K562 (cell line): ENCODE measurements around the gene FOSL1. TPM values are rescaled to one million over a fixed set of nuclear protein-coding genes. Genes with fewer than 3 reads are reported as not detected.

Source experiments
- ATF7 ChIP-seq: fragments of 450-650 bp; IDR thresholded peaks from 2 replicates; pipeline ENCODE4 v1.7.1; 2014; ENCODE audit warnings: mild to moderate bottlenecking, moderate library complexity
- CBX3 ChIP-seq, 2 experiments: IDR thresholded peaks; 1 replicate in 1 of 2; 2 replicates in 1 of 2; pipeline ENCODE4 v1.6.1; 2012; ENCODE audit warnings: inconsistent platforms in 2 of 2, low read length in 2 of 2, borderline replicate concordance in 1 of 2, control low read depth in 1 of 2
- EZH2 ChIP-seq: IDR thresholded peaks from 2 replicates; pipeline ENCODE4 v1.6.1; 2012; ENCODE audit warnings: low read depth, mild to moderate bottlenecking, inconsistent platforms, low read length, borderline replicate concordance
- FOXK1 ChIP-seq: sonication (generic); formaldehyde crosslinking; IDR thresholded peaks from 2 replicates; pipeline ENCODE4 v1.8.0; 2022; ENCODE audit warnings: missing genetic modification reagents, mild to moderate bottlenecking, borderline replicate concordance
- IFI16 ChIP-seq: fragments of 250-450 bp; sonication (Bioruptor Pico); IDR thresholded peaks from 2 replicates; pipeline ENCODE4 v2.1.2; 2022; ENCODE audit warnings: mild to moderate bottlenecking, inconsistent platforms
- JUNB ChIP-seq: fragments of 450-650 bp; formaldehyde crosslinking; conservative IDR thresholded peaks from 2 replicates; pipeline ENCODE4 v1.4.0; 2020; ENCODE audit warnings: mild to moderate bottlenecking
- KDM1A ChIP-seq, 2 experiments: fragments of 450-650 bp; IDR thresholded peaks; 2 replicates each; pipeline ENCODE4 v1.6.1; 2016; ENCODE audit warnings: mild to moderate bottlenecking in 2 of 2
- LEF1 ChIP-seq: fragments of 450-650 bp; IDR thresholded peaks from 2 replicates; pipeline ENCODE4 v1.6.1; 2016; ENCODE audit warnings: mild to moderate bottlenecking
- MAFG ChIP-seq: fragments of 450-650 bp; conservative IDR thresholded peaks from 2 replicates; pipeline ENCODE4 v1.6.1; 2016; ENCODE audit warnings: missing genetic modification characterization, missing compliant biosample characterization
- MAZ ChIP-seq, 2 experiments: fragments of 450-650 bp in 1 of 2; sonication (generic) in 1 of 2; formaldehyde crosslinking; IDR thresholded peaks in 1 of 2; conservative IDR thresholded peaks in 1 of 2; 2 replicates each; pipeline versions ENCODE4 v1.4.0 to v1.5.0; 2020; ENCODE audit warnings: mild to moderate bottlenecking in 1 of 2, missing genetic modification reagents in 1 of 2
- MTA2 ChIP-seq: fragments of 450-650 bp; IDR thresholded peaks from 2 replicates; pipeline ENCODE4 v1.6.1; 2016; ENCODE audit warnings: low read depth
- MXI1 ChIP-seq: IDR thresholded peaks from 2 replicates; pipeline ENCODE4 v1.6.1; 2011; ENCODE audit warnings: low read depth, mild to moderate bottlenecking, improper control_type of control experiment, low read length
- NFXL1 ChIP-seq: fragments of 450-650 bp; formaldehyde crosslinking; IDR thresholded peaks from 2 replicates; pipeline ENCODE4 v1.4.0; 2021; ENCODE audit warnings: mild to moderate bottlenecking
- NUFIP1 ChIP-seq: fragments of 450-650 bp; IDR thresholded peaks from 2 replicates; pipeline ENCODE4 v1.6.1; 2018; ENCODE audit not compliant: partially characterized antibody
- POLR2B ChIP-seq: fragments of 450-650 bp; IDR thresholded peaks from 2 replicates; pipeline ENCODE4 v1.6.1; 2018; ENCODE audit warnings: low read depth; ENCODE audit not compliant: partially characterized antibody
- POLR2G ChIP-seq: fragments of 200-400 bp; formaldehyde crosslinking; IDR thresholded peaks from 2 replicates; pipeline ENCODE4 v1.6.1; 2017; ENCODE audit warnings: low read depth, mild to moderate bottlenecking, antibody characterized with exemption, low read length, moderate library complexity
- RB1 ChIP-seq: fragments of 450-650 bp; IDR thresholded peaks from 2 replicates; pipeline ENCODE4 v1.6.1; 2017; ENCODE audit warnings: low read depth, mild to moderate bottlenecking
- SIRT6 ChIP-seq: IDR thresholded peaks from one replicate; pipeline ENCODE4 v1.6.1; 2012; ENCODE audit warnings: low read depth, mild to moderate bottlenecking, control low read depth, inconsistent platforms, low read length, moderate library complexity
- SRSF3 ChIP-seq: fragments of 200-400 bp; formaldehyde crosslinking; IDR thresholded peaks from 2 replicates; pipeline ENCODE4 v1.6.1; 2016; ENCODE audit warnings: mild to moderate bottlenecking, low read length, moderate library complexity; ENCODE audit not compliant: insufficient read depth
- TAF1 ChIP-seq: IDR thresholded peaks from 2 replicates; pipeline ENCODE4 v1.6.1; 2011; ENCODE audit warnings: mild to moderate bottlenecking, low read length, moderate library complexity; ENCODE audit not compliant: insufficient read depth, control insufficient read depth, severe bottlenecking; ENCODE audit errors: extremely low read depth
- ZEB2 ChIP-seq: fragments of 450-650 bp; IDR thresholded peaks from 2 replicates; pipeline ENCODE4 v1.6.1; 2016
- ZNF507 ChIP-seq: conservative IDR thresholded peaks from 2 replicates; pipeline ENCODE4 v1.6.1; 2017; ENCODE audit warnings: missing genetic modification characterization, missing compliant biosample characterization
- polyA plus RNA-seq, 8 experiments: library from polyadenylated mRNA; depleted of rRNA in 4 of 8; stranded (reverse) in 5 of 8; unstranded in 3 of 8; fragments of >200 nt; fragmentation: Nextera tagmentation in 2 of 8; fragmentation: Illumina TruSeq in 1 of 8; extraction: Ambion mirVana in 2 of 8; extraction: Trizol in 1 of 8; gene quantifications; 2 replicates each; pipeline versions ENCODE4 v1.2.1 to v1.2.3, GENCODE V29; 2011 to 2014; ENCODE audit warnings: inconsistent platforms in 1 of 8, missing spikeins in 1 of 8
- total RNA-seq, 7 experiments: library from RNA; depleted of rRNA in 6 of 7; stranded (reverse); fragments of >200 nt in 6 of 7; fragmentation: Illumina TruSeq in 2 of 7; extraction: Trizol in 2 of 7; gene quantifications; 2 replicates each; pipeline versions ENCODE4 v1.2.1 to v1.2.3, GENCODE V29; 2011 to 2021; ENCODE audit warnings: low replicate concordance in 1 of 7
- TF ChIP-seq, protein P1 (sequence below): fragments of 450-650 bp; formaldehyde crosslinking; IDR thresholded peaks from 2 replicates; pipeline ENCODE4 v1.4.0; 2020; ENCODE audit warnings: mild to moderate bottlenecking, moderate library complexity
- TF ChIP-seq, protein P2 (sequence below): sonication (generic); formaldehyde crosslinking; IDR thresholded peaks from 2 replicates; pipeline ENCODE4 v1.8.0; 2022; ENCODE audit warnings: mild to moderate bottlenecking, missing genetic modification reagents
- TF ChIP-seq, protein P3 (sequence below): IDR thresholded peaks from 2 replicates; pipeline ENCODE4 v1.6.1; 2014; ENCODE audit warnings: antibody characterized with exemption
- TF ChIP-seq, protein P4 (sequence below): sonication (generic); formaldehyde crosslinking; IDR thresholded peaks from 2 replicates; pipeline ENCODE4 v1.8.0; 2022; ENCODE audit warnings: mild to moderate bottlenecking, low read depth, missing genetic modification reagents

FOSL1 gene
- total and polyA plus RNA-seq, 9 of the 15 experiments (the other 6 are each of a cell fraction or from before 2014, with no cell fraction given) = 3.5 to 39.6 (median 10.0) TPM

DNA sequence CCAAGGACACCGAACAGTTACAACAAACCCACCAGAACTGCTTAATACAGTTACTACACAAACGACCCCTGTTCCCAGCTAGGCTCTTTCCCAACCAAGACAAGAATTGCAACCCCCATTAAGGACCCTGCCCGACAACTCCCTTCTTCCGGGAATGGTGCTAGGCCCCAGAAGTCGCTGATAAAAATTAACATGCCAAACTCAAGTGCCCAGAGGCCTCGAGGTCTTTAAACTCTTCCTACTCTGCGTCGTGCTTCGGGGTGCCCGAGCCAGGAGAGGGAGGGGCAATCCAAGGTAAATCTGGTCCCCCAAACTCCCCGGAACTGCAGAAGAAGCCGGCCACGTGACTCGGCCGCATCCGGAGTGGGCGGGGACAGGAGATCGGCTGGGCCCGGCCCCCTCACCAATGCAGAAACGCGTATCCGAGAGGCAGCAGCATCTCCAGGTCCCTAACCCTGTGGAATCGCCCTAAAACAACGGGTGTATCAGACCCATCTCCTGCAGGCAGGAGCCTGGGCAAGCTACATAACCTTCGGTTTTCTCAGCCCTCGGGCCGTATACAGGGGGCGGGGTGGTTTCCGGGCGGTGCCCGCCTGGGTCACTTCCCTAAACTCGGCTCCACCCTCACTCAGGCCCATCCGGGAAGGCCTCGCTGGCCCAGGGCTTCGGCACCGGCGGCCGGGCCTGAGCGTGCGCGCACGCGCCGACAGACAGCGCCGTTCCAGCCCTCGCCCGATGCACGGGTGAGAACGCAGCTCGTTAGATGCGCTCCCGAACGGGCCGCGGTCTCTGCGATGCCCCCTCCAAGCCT lies 43.3 kb downstream of the FOSL1 start (continued):
- TF ChIP-seq JUNB (no peak), ZNF507 (tag) (no peak), MAFG (tag) (no peak), SIRT6 (no peak), POLR2B (peak; percentile 58), RB1 (no peak), MXI1 (peak; percentile 77; the same call in 1 of the 2 replicates), SRSF3 (no peak), NUFIP1 (no peak), MTA2 (no peak), TAF1 (no peak), KDM1A (IDR thresholded peaks at IDR 0.05) (no peak), MAZ (CRISPR knock-in tag; conservative IDR thresholded peaks at IDR 0.05 in 1 of 2, IDR thresholded peaks at IDR 0.05 in 1 of 2) (peak; percentile 41 to 90), NFXL1 (CRISPR knock-in tag) (no peak), CBX3 (IDR thresholded peaks at IDR 0.05; ENCODE audit: borderline replicate concordance in 1 of 2, low read length in 2 of 2) (no peak), LEF1 (no peak), EZH2 (no peak), ATF7 (no peak), IFI16 (CRISPR knock-in tag) (no peak), ZEB2 (no peak), FOXK1 (CRISPR knock-in tag) (peak; percentile 79; the same call in 1 of the 2 replicates), POLR2G (no peak)
- TF ChIP-seq, protein P1, sequence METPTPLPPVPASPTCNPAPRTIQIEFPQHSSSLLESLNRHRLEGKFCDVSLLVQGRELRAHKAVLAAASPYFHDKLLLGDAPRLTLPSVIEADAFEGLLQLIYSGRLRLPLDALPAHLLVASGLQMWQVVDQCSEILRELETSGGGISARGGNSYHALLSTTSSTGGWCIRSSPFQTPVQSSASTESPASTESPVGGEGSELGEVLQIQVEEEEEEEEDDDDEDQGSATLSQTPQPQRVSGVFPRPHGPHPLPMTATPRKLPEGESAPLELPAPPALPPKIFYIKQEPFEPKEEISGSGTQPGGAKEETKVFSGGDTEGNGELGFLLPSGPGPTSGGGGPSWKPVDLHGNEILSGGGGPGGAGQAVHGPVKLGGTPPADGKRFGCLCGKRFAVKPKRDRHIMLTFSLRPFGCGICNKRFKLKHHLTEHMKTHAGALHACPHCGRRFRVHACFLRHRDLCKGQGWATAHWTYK (CRISPR knock-in tag) = peak; percentile 51; the same call in 1 of the 2 replicates
- TF ChIP-seq, protein P2, sequence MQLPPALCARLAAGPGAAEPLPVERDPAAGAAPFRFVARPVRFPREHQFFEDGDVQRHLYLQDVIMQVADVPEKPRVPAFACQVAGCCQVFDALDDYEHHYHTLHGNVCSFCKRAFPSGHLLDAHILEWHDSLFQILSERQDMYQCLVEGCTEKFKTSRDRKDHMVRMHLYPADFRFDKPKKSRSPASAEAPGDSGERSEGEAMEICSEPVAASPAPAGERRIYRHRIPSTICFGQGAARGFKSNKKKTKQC (CRISPR knock-in tag) = peak; percentile 78
- TF ChIP-seq, protein P3, sequence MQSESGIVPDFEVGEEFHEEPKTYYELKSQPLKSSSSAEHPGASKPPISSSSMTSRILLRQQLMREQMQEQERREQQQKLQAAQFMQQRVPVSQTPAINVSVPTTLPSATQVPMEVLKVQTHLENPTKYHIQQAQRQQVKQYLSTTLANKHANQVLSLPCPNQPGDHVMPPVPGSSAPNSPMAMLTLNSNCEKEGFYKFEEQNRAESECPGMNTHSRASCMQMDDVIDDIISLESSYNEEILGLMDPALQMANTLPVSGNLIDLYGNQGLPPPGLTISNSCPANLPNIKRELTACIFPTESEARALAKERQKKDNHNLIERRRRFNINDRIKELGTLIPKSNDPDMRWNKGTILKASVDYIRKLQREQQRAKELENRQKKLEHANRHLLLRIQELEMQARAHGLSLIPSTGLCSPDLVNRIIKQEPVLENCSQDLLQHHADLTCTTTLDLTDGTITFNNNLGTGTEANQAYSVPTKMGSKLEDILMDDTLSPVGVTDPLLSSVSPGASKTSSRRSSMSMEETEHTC = no peak
- TF ChIP-seq, protein P4, sequence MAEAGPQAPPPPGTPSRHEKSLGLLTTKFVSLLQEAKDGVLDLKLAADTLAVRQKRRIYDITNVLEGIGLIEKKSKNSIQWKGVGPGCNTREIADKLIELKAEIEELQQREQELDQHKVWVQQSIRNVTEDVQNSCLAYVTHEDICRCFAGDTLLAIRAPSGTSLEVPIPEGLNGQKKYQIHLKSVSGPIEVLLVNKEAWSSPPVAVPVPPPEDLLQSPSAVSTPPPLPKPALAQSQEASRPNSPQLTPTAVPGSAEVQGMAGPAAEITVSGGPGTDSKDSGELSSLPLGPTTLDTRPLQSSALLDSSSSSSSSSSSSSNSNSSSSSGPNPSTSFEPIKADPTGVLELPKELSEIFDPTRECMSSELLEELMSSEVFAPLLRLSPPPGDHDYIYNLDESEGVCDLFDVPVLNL (CRISPR knock-in tag) = no peak
